Fibroblast of mammary gland (primary cell): ENCODE measurements around the gene AP4E1.

Experiments used
- DNase-seq: peaks from one replicate; pipeline ENCODE4 v3.0.0-alpha.2; 2010; ENCODE audit warnings: low read depth
- H3K4me3 ChIP-seq: 2 replicates; pipeline ENCODE4 v1.5.1; 2011; ENCODE audit warnings: low read depth, mild to moderate bottlenecking, low read length, moderate library complexity; ENCODE audit not compliant: control insufficient read depth
- TF ChIP-seq, protein P1 (sequence below): conservative IDR thresholded peaks from 2 replicates; pipeline ENCODE4 v1.5.1; 2011; ENCODE audit warnings: low read depth, low read length, inconsistent platforms; ENCODE audit not compliant: control insufficient read depth, insufficient read depth

AP4E1 gene

DNA sequence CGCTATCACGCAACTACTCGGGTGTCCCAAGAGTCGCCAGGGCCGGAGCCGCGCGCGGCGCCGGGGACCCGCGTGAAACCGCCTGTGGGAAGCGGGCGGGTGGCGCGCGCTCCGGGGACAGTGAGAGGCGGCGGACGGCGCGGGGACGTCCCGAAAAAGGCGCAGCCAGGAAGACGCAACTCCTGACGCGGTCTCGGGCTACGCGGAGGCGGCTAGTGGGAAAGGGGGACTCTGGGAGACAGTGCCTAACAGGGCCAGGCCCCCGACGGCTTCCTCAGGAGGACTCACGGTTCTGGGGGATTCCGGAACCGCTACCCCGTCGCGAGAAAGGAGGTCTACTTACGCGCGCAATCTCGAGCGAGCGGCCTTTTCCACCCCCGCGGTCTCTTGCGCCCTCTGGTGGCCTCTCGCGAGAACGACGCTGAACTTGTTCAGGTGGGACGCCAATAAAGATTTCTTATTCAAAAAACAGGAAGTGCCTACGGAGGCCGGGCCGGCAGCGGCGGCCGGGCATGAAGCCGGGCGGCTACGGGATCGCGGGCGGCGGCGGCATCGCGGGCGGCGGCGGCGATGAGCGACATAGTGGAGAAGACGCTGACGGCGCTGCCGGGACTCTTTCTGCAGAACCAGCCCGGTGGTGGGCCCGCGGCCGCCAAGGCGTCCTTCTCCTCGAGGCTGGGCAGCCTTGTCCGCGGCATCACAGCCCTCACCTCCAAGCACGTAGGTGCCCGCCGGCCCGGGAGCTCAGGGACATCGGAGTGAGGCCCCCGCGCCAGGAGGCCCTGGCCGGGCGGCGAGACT lies at the start of gene AP4E1:
TSS of gene AP4E1 (plus strand) at position 475 of the 801 bp plus-strand sequence. CDS start at position 571, 96 bp downstream.
- peak within 1 kb of the TSS; percentile 89 for H3K4me3 ChIP-seq
- DNase-seq, result peak; percentile 93
- TF ChIP-seq, protein P1, sequence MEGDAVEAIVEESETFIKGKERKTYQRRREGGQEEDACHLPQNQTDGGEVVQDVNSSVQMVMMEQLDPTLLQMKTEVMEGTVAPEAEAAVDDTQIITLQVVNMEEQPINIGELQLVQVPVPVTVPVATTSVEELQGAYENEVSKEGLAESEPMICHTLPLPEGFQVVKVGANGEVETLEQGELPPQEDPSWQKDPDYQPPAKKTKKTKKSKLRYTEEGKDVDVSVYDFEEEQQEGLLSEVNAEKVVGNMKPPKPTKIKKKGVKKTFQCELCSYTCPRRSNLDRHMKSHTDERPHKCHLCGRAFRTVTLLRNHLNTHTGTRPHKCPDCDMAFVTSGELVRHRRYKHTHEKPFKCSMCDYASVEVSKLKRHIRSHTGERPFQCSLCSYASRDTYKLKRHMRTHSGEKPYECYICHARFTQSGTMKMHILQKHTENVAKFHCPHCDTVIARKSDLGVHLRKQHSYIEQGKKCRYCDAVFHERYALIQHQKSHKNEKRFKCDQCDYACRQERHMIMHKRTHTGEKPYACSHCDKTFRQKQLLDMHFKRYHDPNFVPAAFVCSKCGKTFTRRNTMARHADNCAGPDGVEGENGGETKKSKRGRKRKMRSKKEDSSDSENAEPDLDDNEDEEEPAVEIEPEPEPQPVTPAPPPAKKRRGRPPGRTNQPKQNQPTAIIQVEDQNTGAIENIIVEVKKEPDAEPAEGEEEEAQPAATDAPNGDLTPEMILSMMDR, result peak; percentile 76

DNA sequence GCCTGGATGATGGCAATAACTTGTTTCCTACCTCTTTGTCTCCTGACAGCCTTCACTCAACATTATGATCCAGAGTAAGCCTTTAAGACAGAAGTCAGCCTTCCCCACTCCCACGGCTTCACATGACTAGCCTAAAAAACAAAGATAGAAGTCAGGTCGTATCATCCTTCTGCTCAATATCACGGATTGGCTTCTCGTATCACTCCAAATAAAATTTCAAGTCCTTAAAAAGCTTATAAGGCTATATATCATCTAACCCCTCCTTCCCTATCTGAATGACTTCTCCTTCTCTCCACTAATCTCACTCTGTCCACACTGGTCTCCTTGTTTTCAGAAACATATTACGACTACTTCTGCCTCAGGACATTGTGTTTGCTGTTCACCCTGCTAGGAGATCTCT lies 47.7 kb upstream of the AP4E1 start:
- TF ChIP-seq, protein P1, result no peak
- DNase-seq, result no peak
- no peak overlapping the region for H3K4me3 ChIP-seq

DNA sequence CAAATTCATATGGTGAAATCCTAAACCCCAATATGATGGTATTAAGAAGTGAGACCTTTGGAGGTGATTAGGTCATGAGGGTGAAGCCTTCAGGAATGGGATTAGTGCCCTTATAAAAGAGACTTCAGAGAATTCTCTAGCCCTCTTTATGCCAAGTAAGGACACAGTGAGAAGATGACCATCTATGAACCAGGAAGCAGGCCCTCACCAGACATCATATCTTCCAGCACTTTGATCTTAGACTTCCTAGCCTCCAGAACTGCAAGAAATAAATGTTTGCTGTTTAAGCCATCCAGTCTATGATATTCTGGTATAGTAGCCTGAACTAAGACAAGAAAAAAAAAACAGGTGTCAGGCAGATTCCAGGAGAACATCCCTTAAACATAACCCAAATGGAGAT lies 45.9 kb upstream of the AP4E1 start:
- no peak for DNase-seq
- no peak overlapping the region for H3K4me3 ChIP-seq
- TF ChIP-seq, protein P1, result no peak

DNA sequence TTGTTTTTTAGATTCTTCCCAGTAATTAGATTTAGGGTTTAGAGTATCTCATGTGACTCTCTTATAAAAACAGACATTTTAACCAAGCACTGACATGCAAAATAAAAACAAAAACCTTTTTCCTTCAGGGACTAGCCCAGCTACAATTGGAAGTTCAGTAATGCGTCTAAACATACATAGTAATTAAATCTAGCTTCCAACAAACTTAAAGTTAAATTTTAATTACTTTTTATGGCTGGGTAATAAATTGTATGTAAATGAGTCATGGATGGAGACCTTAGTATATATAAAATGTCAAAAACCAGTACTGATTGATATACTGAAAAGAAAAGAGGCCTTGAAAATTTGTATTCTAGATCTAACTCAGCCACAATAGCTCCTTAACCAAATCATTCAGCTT lies 43.6 kb upstream of the AP4E1 start:
- DNase-seq, result no peak

DNA sequence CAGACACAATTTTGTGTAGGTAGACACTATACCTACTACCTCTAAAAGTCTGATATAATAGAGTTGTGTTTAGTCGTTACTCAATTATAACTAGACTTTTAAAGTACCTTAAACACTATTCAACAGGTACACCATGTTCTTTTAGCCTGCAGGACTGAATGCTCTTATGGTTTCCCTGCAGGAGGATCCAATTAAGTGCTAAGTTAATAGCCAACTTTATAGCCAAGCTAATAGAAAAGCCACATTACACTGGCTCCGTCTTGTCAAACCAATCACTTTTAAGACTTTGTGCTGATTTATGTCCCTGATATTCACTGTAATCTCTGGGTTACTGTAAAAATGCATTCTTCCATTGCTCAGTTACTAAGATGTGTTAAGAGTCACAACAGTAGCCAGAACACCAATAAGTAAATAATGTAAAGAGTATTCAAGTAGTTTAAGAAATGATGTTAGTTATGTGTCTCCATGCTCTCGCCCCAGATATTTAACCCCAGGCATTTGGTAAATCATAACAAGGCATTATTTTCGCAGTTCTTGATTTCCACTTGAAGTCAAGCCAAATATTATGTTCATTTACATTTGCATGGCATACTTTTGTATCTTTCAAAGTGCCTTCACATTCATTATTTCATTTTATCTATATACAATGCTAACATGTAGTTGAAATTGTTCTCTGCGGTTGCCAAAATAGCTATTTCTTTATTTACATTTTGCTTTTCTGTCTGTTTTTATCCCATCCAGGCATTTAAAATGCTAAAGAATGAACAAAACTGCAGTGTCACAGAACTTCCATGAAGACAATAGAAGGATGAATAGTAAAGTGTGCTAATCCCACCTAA lies 42.7 kb upstream of the AP4E1 start:
- TF ChIP-seq, protein P1, result no peak
- H3K4me3 ChIP-seq, result no peak overlapping the region
- DNase-seq, result no peak

More for the DNA sequence above, 43.6 kb upstream of the AP4E1 start:
- H3K4me3 ChIP-seq, result no peak overlapping the region
- TF ChIP-seq, protein P1, result no peak

DNA sequence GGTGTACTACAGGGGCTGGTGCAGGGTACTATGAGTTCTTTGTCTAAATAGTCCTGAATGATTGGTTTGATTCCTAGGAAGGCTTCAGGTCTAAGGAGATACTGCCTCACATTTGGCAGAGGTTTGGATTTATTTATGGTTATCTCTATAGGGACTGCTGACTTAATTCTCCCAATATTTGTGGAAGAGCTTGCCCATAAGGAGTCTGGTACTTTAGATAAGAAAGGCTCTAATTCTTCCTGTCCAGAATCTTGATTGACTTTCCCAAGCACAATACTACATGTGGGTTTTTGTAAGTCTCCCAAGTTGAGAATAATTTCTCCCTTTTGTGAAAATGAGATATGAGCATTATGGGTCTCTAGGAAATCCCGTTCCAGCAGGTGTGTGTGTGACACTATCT lies 36.7 kb upstream of the AP4E1 start:
- TF ChIP-seq, protein P1, result no peak
- no peak for DNase-seq
- no peak overlapping the region for H3K4me3 ChIP-seq
